ENCODE measurements around the gene CRYAB.
A peak's percentile ranks its signal among the peaks of the same experiment; 100 is the strongest.

CRYAB gene

GRCh38 chr11:111944139-111944538 lies 32.6 kb upstream of the CRYAB start:
- no peak for TF ChIP-seq CTCF (IDR thresholded peaks at IDR 0.05; ENCODE audit: low read depth, low read length, missing control alignments)
- H3K27ac ChIP-seq: peak overlapping the region; percentile 99
- H3K27me3 ChIP-seq (replicated peaks): no peaks in the 10 kb centered on the region
- H3K4me3 ChIP-seq (ENCODE audit: low read depth, low read length): no peak overlapping the region
- in situ Hi-C loops (cut with HindIII; ENCODE audit: low pct_ligation_motif_present, low sequenced_read_pairs): no loop called here
- DNase-seq: peak; percentile 83
- no peaks in the 10 kb centered on the region for H3K36me3 ChIP-seq (replicated peaks)

GRCh38 chr11:111942829-111943228 lies 31.3 kb upstream of the CRYAB start:
- in situ Hi-C loops (cut with HindIII; ENCODE audit: low pct_ligation_motif_present, low sequenced_read_pairs): no loop called here
- DNase-seq: peak; percentile 35
- Histone ChIP-seq H3K27me3 (replicated peaks) (no peaks in the 10 kb centered on the region), H3K27ac (peak overlapping the region; percentile 17), H3K36me3 (replicated peaks) (no peaks in the 10 kb centered on the region), H3K4me3 (ENCODE audit: low read depth, low read length) (no peak overlapping the region)
- no peak for TF ChIP-seq CTCF (IDR thresholded peaks at IDR 0.05; ENCODE audit: low read depth, low read length, missing control alignments)

GRCh38 chr11:111941963-111942362 lies 30.4 kb upstream of the CRYAB start:
- DNase-seq: no peak
- H3K36me3 ChIP-seq (replicated peaks): no peaks in the 10 kb centered on the region
- H3K27me3 ChIP-seq (replicated peaks): no peaks in the 10 kb centered on the region
- no peak overlapping the region for H3K27ac ChIP-seq
- in situ Hi-C loops (cut with HindIII; ENCODE audit: low pct_ligation_motif_present, low sequenced_read_pairs): no loop called here
- H3K4me3 ChIP-seq (ENCODE audit: low read depth, low read length): no peak overlapping the region
- no peak for TF ChIP-seq CTCF (IDR thresholded peaks at IDR 0.05; ENCODE audit: low read depth, low read length, missing control alignments)

GRCh38 chr11:111939836-111940604 lies 28.4 kb upstream of the CRYAB start:
- DNase-seq: peak; percentile 69
- Histone ChIP-seq H3K27me3 (replicated peaks) (no peaks in the 10 kb centered on the region), H3K27ac (peak overlapping the region; percentile 52), H3K4me3 (ENCODE audit: low read depth, low read length) (no peak overlapping the region), H3K36me3 (replicated peaks) (no peaks in the 10 kb centered on the region)
- no peak for TF ChIP-seq CTCF (IDR thresholded peaks at IDR 0.05; ENCODE audit: low read depth, low read length, missing control alignments)
- in situ Hi-C loops (cut with HindIII; ENCODE audit: low pct_ligation_motif_present, low sequenced_read_pairs): no loop called here

GRCh38 chr11:111938687-111939160 lies 27.2 kb upstream of the CRYAB start:
- Histone ChIP-seq H3K27me3 (replicated peaks) (no peaks in the 10 kb centered on the region), H3K4me3 (ENCODE audit: low read depth, low read length) (peak overlapping the region; percentile 71), H3K27ac (peak overlapping the region; percentile 52), H3K36me3 (replicated peaks) (no peaks in the 10 kb centered on the region)
- in situ Hi-C loops (cut with HindIII; ENCODE audit: low pct_ligation_motif_present, low sequenced_read_pairs): no loop called here
- peak; percentile 49 for DNase-seq
- TF ChIP-seq CTCF (IDR thresholded peaks at IDR 0.05; ENCODE audit: low read depth, low read length, missing control alignments): no peak
